HT1080 (cell line): ENCODE results near the gene SPTY2D1. TPM values are rescaled to one million over a fixed set of nuclear protein-coding genes. Genes with fewer than 3 reads are reported as not detected.

Experiments
- DNase-seq: peaks from one replicate; pipeline ENCODE4 v3.0.0-alpha.2; 2015; ENCODE audit warnings: low read depth
- total RNA-seq: library from RNA; depleted of rRNA; stranded (reverse); fragments of >200 nt; shearing (Covaris generic); gene quantifications from 2 replicates; pipeline ENCODE4 v1.2.3, GENCODE V29; 2014; rRNA removed

The SPTY2D1 gene
- total RNA-seq, 1 experiment from 2014 or later: 16.7 TPM

DNA sequence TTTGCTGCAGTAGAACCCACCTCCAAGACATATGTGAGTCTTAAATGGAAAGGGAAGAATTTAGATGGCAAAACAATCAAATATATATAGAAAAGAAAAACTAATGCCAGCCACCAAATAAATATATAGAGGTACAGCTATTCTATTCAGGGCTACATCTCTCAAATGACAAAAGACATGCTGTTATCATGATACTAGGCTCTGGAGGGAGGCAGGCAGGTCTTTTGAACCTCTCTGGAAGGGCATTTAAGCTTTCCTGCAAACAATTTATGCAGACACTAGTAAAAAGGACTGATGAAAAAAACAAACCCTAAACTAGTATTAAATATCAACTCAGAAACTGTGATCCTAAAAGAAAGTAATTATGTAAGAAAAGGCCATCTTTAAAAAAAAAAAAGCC lies 70.0 kb downstream of the SPTY2D1 start:
- no peak for DNase-seq

DNA sequence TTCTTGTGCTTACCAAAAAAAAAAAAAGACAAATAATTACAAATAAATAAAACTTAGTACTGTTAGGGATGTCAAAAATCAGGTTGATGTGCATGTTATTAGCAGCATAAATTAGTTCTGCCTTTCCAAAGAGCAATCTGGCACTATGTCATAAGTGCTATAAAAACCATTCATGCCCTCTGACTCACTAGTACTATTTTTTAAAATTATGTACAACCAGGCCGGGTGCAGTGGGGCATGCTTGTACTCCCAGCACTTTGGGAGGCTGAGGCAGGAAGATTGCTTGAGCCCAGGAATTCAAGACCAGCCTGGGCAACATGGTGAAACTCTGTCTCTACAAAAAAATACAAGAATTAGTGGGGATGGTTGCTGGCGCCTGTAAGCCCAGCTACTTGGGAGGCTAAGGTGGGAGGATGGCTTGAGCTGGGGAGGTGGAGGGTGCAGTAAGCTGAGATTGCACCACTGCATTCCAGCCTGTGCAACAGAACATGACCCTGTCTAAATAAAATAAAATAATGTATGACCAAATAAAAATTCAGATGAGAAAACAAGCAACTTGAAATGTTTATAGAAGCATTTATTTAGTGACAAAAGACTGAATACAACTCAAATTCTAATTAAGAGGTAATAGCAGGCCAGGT lies 70.9 kb downstream of the SPTY2D1 start:
- DNase-seq: no peak

Other genes starting within 250 kb of the SPTY2D1 start
- 713 and 1,482 TPM in 2 replicates for gene LDHA, start 239.8 kb downstream of the SPTY2D1 start, total RNA-seq
- gene LDHC, start 222.0 kb downstream of the SPTY2D1 start, total RNA-seq: not detected in 2 replicates
- gene LDHAL6A, start 178.5 kb downstream of the SPTY2D1 start, total RNA-seq: not detected in 2 replicates
- gene TSG101, start 107.4 kb downstream of the SPTY2D1 start, total RNA-seq: 114 and 142 TPM in 2 replicates
- gene UEVLD, start 45.6 kb downstream of the SPTY2D1 start, total RNA-seq: 14.2 and 19.9 TPM in 2 replicates
- gene MISFA, start 34.6 kb downstream of the SPTY2D1 start, total RNA-seq: 0.73 TPM in 1 of 2 replicates, not detected in the other
- 0.47 and 1.3 TPM in 2 replicates for gene TMEM86A, start 64.4 kb upstream of the SPTY2D1 start, total RNA-seq
- not detected in 2 replicates for gene IGSF22, start 91.8 kb upstream of the SPTY2D1 start, total RNA-seq
- not detected in 2 replicates for gene PTPN5, start 157.5 kb upstream of the SPTY2D1 start, total RNA-seq